Sigmoid colon (tissue), 7 donors: ENCODE measurements around the gene SIK2. TPM values are rescaled to one million over a fixed set of nuclear protein-coding genes. Genes with fewer than 3 reads are reported as not detected.

Source experiments
- DNase-seq: peaks from one replicate; pipeline ENCODE4 v3.0.0-alpha.2; 2019
- H3K27ac ChIP-seq, 4 donors: fragments of 200-600 bp; sonication (generic); one replicate each; pipeline ENCODE4 v1.5.1; 2016 to 2019; ENCODE audit warnings: mild to moderate bottlenecking in 1 of 4
- H3K27me3 ChIP-seq, 3 donors: fragments of 200-600 bp; sonication (generic); one replicate each; pipeline ENCODE4 v1.5.1; 2019; ENCODE audit warnings: mild to moderate bottlenecking in 1 of 3
- H3K36me3 ChIP-seq, 4 donors: fragments of 200-600 bp; sonication (generic); one replicate each; pipeline ENCODE4 v1.5.1; 2016 to 2019
- H3K4me1 ChIP-seq, 4 donors: fragments of 200-600 bp; sonication (generic); one replicate each; pipeline ENCODE4 v1.5.1; 2017 to 2019
- H3K4me3 ChIP-seq, 4 donors: fragments of 200-600 bp; sonication (generic); one replicate each; pipeline ENCODE4 v1.5.1; 2017 to 2019; ENCODE audit warnings: mild to moderate bottlenecking in 2 of 4, moderate library complexity in 1 of 4
- H3K9me3 ChIP-seq, 4 donors: fragments of 200-600 bp in 3 of 4; sonication (generic) in 3 of 4; one replicate each; pipeline versions ENCODE4 v1.5.1 to v1.6.1; 2013 to 2019
- EP300 ChIP-seq, 4 donors: sonication (generic); formaldehyde crosslinking; IDR thresholded peaks; one replicate each; pipeline ENCODE4 v1.6.1; 2017; ENCODE audit warnings: antibody characterized with exemption in 4 of 4
- POLR2A ChIP-seq, 2 donors: fragments of 450-650 bp; IDR thresholded peaks; one replicate each; pipeline ENCODE4 v1.6.1; 2016; ENCODE audit warnings: antibody characterized with exemption in 2 of 2, mild to moderate bottlenecking in 2 of 2, moderate library complexity in 2 of 2
- POLR2AphosphoS5 ChIP-seq, 4 donors: sonication (generic); formaldehyde crosslinking; IDR thresholded peaks; one replicate each; pipeline ENCODE4 v1.6.1; 2017; ENCODE audit warnings: antibody characterized with exemption in 4 of 4
- WGBS, 2 donors: extraction: QIAGEN DNeasy Blood & Tissue Kit; methylation state at CpG; one replicate each; pipeline ENCODE4 v1.1.7; 2013; 5-methylcytosine and 5-hydroxymethylcytosine counted together
- intact Hi-C: fragments of 100-400 bp; cut with DNase I; formaldehyde crosslinking; loops from one replicate; pipeline ENCODE4 v1.15.1; 2023
- polyA plus RNA-seq, 3 donors: library from polyadenylated mRNA; stranded (reverse); fragments of 200-250 nt; gene quantifications; one replicate each; pipeline ENCODE4 v1.2.3, GENCODE V29; 2013
- total RNA-seq, 4 donors: library from RNA; depleted of rRNA; stranded (reverse); fragments of >200 nt; gene quantifications; one replicate each; pipeline ENCODE4 v1.1.0, GENCODE V29; 2016
- TF ChIP-seq, protein P1 (sequence below), 4 experiments: fragments of 450-650 bp in 3 of 4; fragments of 200-600 bp in 1 of 4; IDR thresholded peaks; one replicate each; pipeline ENCODE4 v1.5.1; 2016 to 2019; ENCODE audit warnings: antibody characterized with exemption in 4 of 4, mild to moderate bottlenecking in 3 of 4, moderate library complexity in 2 of 4
- donor health status: healthy with polysubstance abuse.
- donor health status: Bipolar disorder and iron deficiency.
- donor health status: healthy.

The SIK2 gene
- total and polyA plus RNA-seq, 7 donors: 4.8 to 14.1 (median 10.7) TPM

DNA sequence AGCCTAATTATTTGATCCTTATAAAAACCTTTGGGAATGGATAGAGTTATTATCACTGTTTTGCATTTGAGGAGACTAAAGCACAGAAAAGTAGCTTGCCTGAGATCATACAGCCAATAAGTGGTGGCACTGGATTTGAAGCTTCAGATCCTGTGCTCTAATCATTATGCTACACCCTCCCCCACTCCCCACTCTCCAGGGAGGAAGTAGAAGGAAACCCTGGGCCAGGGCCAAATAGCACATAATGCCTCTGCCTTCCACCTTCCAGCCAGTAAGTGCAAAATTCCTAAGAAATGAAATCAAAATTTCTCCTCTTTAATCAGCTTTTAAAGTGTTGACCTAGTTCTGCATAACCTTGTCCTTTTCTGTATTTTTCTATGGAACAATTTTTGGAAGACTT lies 61.6 kb downstream of the SIK2 start:
- Histone ChIP-seq H3K27me3 (no peaks in the 10 kb centered on the region), H3K4me1 (peaks cover 0 to 10% (median 0%) of the 10 kb centered on the region in 4 donors), H3K36me3 (peaks cover 0 to 7% (median 0%) of the 10 kb centered on the region in 4 donors), H3K9me3 (no peaks in the 10 kb centered on the region), H3K4me3 (no peak overlapping the region), H3K27ac (no peak overlapping the region)
- DNase-seq: no peak
- TF ChIP-seq POLR2A (IDR thresholded peaks at IDR 0.05) (no peak), EP300 (IDR thresholded peaks at IDR 0.05) (no peak), POLR2AphosphoS5 (IDR thresholded peaks at IDR 0.05) (no peak)
- intact Hi-C loops: no loop called here

- intact Hi-C loops: no loop called here
- no peaks in the 10 kb centered on the region for H3K9me3 ChIP-seq
- TF ChIP-seq EP300 (IDR thresholded peaks at IDR 0.05): no peak
- H3K27ac ChIP-seq: no peak overlapping the region
- DNase-seq: no peak
- 54 to 68% methylated on average over 3 of the region's 3 CpGs for WGBS, 2 donors
- H3K4me3 ChIP-seq: no peak overlapping the region
- peaks cover 0 to 7% (median 0%) of the 10 kb centered on the region in 4 donors for H3K36me3 ChIP-seq
- H3K4me1 ChIP-seq: peaks cover 0 to 10% (median 0%) of the 10 kb centered on the region in 4 donors
- H3K27me3 ChIP-seq: no peaks in the 10 kb centered on the region
Measured at GRCh38 chr11:111665777-111666176, 63.5 kb downstream of the SIK2 start.

DNA sequence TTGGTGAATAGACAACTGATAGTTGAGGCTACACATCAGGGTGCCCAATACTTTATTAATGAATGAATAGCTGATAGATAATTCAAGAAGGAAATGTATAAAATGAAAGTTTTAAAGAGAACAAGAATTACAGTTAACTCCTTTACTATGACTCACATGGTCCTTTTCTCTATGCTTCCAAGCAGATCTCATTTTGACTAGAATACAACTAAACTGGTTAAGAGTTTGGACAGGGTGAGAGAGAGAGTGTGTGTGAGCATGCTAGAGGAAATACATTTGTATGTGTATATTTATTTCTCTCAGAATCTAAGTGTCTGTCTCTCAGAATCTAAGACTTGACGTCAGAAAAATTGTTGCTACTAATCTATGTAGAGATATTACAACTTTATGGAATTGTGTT lies 66.7 kb downstream of the SIK2 start:
- TF ChIP-seq POLR2AphosphoS5 (IDR thresholded peaks at IDR 0.05) (no peak), EP300 (IDR thresholded peaks at IDR 0.05) (no peak), POLR2A (IDR thresholded peaks at IDR 0.05) (no peak)
- TF ChIP-seq, protein P1, sequence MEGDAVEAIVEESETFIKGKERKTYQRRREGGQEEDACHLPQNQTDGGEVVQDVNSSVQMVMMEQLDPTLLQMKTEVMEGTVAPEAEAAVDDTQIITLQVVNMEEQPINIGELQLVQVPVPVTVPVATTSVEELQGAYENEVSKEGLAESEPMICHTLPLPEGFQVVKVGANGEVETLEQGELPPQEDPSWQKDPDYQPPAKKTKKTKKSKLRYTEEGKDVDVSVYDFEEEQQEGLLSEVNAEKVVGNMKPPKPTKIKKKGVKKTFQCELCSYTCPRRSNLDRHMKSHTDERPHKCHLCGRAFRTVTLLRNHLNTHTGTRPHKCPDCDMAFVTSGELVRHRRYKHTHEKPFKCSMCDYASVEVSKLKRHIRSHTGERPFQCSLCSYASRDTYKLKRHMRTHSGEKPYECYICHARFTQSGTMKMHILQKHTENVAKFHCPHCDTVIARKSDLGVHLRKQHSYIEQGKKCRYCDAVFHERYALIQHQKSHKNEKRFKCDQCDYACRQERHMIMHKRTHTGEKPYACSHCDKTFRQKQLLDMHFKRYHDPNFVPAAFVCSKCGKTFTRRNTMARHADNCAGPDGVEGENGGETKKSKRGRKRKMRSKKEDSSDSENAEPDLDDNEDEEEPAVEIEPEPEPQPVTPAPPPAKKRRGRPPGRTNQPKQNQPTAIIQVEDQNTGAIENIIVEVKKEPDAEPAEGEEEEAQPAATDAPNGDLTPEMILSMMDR (IDR thresholded peaks at IDR 0.05): no peak
- Histone ChIP-seq H3K9me3 (no peaks in the 10 kb centered on the region), H3K27me3 (no peaks in the 10 kb centered on the region), H3K4me3 (no peak overlapping the region), H3K4me1 (peaks cover 0 to 2% (median 0%) of the 10 kb centered on the region in 4 donors), H3K36me3 (peaks cover 0 to 22% (median 10%) of the 10 kb centered on the region in 4 donors), H3K27ac (no peak overlapping the region)
- DNase-seq: no peak
- WGBS, 2 donors: 90% methylated on average over 1 of the region's 1 CpG
- intact Hi-C loops: no loop called here

- DNase-seq: no peak
- intact Hi-C loops: no loop called here
- WGBS, 2 donors: 97 to 99% methylated on average over 1 of the region's 1 CpG
- Histone ChIP-seq H3K9me3 (no peaks in the 10 kb centered on the region), H3K4me1 (no peaks in the 10 kb centered on the region), H3K27ac (no peak overlapping the region), H3K4me3 (no peak overlapping the region), H3K36me3 (peaks cover 0 to 22% (median 14%) of the 10 kb centered on the region in 4 donors), H3K27me3 (no peaks in the 10 kb centered on the region)
- TF ChIP-seq POLR2AphosphoS5 (IDR thresholded peaks at IDR 0.05): no peak
- no peak for TF ChIP-seq POLR2A (IDR thresholded peaks at IDR 0.05)
- TF ChIP-seq, protein P1 (IDR thresholded peaks at IDR 0.05): no peak
- TF ChIP-seq EP300 (IDR thresholded peaks at IDR 0.05): no peak
Measured at GRCh38 chr11:111671383-111671782, 69.1 kb downstream of the SIK2 start.

DNA sequence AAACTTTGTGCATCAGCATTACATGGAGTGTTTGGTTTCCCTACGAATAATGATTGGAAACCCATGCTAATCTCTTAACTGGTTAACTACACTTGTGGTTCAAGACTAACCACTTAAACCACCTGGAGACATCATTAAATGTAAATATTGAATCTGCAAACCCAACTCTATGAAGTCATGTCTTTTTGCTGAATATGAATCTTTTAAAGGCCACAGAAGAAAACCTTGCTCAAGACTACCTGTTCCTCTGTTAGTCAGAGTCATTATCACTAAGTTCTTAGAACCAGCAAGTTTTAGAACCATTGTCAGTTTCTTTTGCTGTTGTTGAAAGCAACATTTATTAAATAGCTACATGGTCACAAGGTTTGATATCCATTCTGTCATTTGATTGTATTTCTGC lies 70.7 kb downstream of the SIK2 start:
- no peaks in the 10 kb centered on the region for H3K27me3 ChIP-seq
- no peaks in the 10 kb centered on the region for H3K9me3 ChIP-seq
- H3K36me3 ChIP-seq: peaks cover 0 to 17% (median 12%) of the 10 kb centered on the region in 4 donors
- TF ChIP-seq, protein P1 (IDR thresholded peaks at IDR 0.05): no peak
- no peak for TF ChIP-seq EP300 (IDR thresholded peaks at IDR 0.05)
- TF ChIP-seq POLR2AphosphoS5 (IDR thresholded peaks at IDR 0.05): no peak
- no peak for TF ChIP-seq POLR2A (IDR thresholded peaks at IDR 0.05)
- H3K27ac ChIP-seq: no peak overlapping the region
- no peak overlapping the region for H3K4me3 ChIP-seq
- WGBS, 2 donors: 83 to 84% methylated on average over 1 of the region's 1 CpG
- intact Hi-C loops: no loop called here
- no peaks in the 10 kb centered on the region for H3K4me1 ChIP-seq
- DNase-seq: no peak

DNA sequence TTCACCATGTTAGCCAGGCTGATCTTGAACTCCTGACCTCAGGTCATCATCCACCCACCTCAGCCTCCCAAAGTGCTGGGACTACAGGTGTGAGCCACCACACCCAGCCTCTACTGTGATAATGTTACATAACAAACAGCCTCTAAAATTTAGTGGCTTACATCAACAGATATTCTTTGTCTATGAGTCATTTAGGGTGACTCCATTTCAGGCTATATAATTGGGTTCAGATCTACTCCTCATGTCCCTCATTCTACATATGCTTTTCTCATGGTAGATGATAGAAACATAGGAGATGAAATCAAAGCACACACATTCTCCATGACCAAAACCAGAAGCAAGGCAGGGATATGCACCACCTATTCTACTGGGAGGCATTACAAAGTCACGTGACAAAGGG lies 72.7 kb downstream of the SIK2 start:
- intact Hi-C loops: no loop called here
- no peaks in the 10 kb centered on the region for H3K9me3 ChIP-seq
- no peak for DNase-seq
- H3K4me3 ChIP-seq: no peak overlapping the region
- H3K27ac ChIP-seq: no peak overlapping the region
- no peaks in the 10 kb centered on the region for H3K27me3 ChIP-seq
- WGBS, 2 donors: 96 to 100% methylated on average over 1 of the region's 1 CpG
- TF ChIP-seq POLR2A (IDR thresholded peaks at IDR 0.05) (no peak), EP300 (IDR thresholded peaks at IDR 0.05) (no peak), POLR2AphosphoS5 (IDR thresholded peaks at IDR 0.05) (no peak)
- TF ChIP-seq, protein P1 (IDR thresholded peaks at IDR 0.05): no peak
- peaks cover 0 to 17% (median 12%) of the 10 kb centered on the region in 4 donors for H3K36me3 ChIP-seq
- no peaks in the 10 kb centered on the region for H3K4me1 ChIP-seq
